Activated effector memory CD4-positive, alpha-beta T cell treated with Interleukin-2 at 50 U/mL for 16 hours (primary cell): ENCODE results near the gene ZNF99.
"Not testable (repeated sequence)": the region's sequence is repeated elsewhere in the genome, so short reads cannot be mapped to it uniquely, and the experiment has no call there.

ENCODE experiments used
- DNase-seq: peaks from one replicate; pipeline ENCODE4 v3.0.0-alpha.2; 2020

ZNF99 gene

GRCh38 chr19:22783651-22784410, at the start of gene ZNF99:
TSS of gene ZNF99 (minus strand) at chr19:22784151. CDS start at chr19:22784016, 135 bp downstream.
- no peak for DNase-seq

GRCh38 chr19:22832031-22832762, 48.2 kb upstream of the ZNF99 start, which contains the start of gene ZNF723:
TSS of gene ZNF723 (plus strand) at chr19:22832291. CDS start at chr19:22832380, 89 bp downstream.
- no peak for DNase-seq

- DNase-seq, result no peak
These were observed 47.3 kb upstream of the ZNF99 start for GRCh38 chr19:22831211-22831610.

GRCh38 chr19:22814124-22814523, 30.2 kb upstream of the ZNF99 start:
- DNase-seq, result no peak

DNA sequence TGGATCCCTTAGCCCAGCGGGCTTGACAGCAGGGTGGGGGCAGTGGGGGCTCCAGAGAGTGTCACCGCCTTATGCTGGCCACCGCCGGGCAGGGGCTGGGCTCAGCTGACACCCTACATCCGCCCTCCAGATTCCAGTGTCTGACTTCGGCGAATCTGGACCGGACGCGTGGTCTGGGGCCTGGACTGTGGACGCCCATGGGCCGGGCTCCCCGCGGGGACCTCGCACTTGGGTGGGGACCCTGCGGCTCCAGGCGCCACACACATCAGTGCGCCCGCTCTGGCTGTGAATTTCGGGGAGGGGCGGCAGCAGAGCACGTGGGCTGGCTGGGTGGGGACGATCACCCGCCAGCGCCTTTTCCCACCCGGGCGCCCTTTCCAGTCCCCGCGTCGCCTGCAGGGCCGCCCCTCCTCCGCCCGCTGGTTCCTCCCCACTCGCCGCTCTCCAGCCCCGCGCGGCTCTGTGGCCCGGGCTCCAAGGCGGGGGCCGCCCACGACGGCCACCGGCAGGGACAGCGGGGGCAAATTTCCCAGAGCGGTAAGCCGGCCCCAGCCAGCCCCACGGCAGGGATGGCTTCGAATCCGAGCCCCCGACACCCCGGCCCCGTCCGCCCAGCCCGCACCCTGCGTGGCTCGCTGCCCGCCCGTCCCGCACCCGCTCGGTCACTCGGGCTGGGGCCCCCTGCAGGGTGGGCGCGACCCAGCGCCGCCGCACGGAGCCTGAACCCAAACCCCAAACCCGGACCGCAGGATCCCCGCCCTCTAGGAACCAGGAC, 23.3 kb upstream of the ZNF99 start:
- no peak for DNase-seq

GRCh38 chr19:22806418-22806817, 22.5 kb upstream of the ZNF99 start:
- no peak for DNase-seq

DNA sequence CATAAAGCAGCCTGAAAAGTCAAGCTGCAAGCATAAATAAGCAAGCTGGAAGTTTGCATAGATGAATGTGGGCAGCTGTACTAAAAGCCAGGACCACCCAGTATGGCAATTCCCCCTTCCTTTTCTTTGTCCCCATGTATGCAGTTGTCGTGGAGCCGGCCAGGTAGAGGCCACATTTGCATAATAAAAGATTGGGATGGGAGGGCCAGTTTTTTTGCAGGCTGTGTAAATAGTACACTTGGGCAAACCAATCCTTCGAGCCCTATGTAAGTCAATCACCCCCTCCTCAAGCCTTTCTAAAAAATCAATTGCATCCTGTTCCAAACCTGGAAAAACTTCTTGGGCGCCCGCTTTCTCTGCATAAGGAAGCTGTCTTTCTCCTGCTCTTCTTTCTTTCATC, 13.1 kb upstream of the ZNF99 start:
- no peak for DNase-seq

- DNase-seq, result not testable (repeated sequence)
These were observed 8.9 kb upstream of the ZNF99 start for GRCh38 chr19:22792863-22793262.

GRCh38 chr19:22735911-22736645, 47.9 kb downstream of the ZNF99 start:
- DNase-seq, result no peak

DNA sequence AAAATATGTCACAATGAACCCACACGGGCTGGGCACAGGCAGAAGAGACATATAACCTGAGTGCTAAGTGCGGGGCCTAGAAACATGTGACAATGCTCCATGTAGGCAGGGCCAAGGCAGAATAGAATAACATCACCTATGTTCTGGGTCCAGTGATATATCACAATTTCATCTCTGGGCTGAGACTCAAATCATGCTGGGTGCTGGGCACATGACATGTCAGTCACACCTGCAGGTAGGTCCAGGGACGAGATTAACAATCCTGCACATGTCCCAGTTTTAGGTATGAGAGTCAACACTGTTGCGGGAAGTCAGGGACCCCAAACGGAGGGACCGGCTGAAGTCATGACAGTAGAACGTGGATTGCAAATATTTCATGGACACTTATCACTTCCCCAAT, 50.3 kb downstream of the ZNF99 start:
- no peak for DNase-seq

DNA sequence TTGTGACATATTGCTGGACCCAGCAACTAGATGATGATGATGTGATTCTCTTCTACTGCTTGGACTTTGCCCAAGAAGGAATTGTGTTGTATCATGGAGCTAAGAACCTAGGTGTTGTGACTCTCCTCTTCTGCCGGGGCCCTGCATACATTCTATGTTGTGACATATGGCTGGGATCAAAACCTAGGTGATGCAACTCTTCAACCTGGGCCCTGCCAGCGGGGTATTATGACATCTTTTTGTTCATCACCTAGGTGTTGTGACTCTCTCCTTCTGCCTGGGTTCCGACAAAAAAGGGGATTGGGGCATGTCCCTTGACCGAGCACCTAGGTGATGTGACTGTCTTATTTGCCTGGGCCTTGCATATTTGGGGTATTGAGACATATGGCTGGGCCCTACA, 55.7 kb downstream of the ZNF99 start:
- not testable (repeated sequence) for DNase-seq

DNA sequence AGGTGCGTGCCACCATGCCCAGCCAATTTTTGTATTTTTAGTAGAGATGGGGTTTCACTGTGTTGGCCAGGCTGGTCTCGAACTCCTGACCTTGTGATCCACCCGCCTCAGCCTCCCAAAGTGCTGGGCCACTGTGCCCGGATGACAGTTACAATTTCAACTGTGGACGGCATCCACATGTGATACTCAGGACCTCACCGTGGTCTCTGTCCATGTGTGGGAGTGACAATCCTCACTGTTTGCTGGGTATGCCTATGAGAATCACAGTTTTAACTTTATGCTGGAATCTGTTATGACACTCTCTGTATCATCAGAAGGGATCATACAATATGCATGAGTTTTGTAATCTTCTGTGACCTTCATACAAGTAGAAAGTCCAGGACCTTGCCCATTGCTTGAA, 62.4 kb downstream of the ZNF99 start:
- DNase-seq, result not testable (repeated sequence)

DNA sequence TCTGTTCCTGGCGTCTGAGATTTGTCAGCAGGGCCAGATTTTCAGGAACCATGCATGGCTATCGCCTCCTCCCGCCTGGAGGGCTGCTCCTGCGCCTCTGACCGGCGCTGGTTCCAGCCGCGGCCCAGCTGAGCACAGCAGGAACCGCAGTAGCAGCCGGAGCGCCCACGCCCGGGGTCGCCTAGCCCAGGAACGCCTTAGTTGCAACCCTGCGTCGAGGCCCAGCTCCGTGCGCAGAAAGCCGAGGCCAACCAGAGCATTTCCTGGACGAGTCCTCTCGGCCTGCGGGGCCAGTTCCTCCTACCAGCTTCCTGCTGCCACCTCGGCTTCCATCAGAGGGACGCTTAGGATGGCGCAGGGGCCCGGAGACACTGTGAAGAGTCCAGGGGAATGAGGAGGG, 75.0 kb downstream of the ZNF99 start:
- DNase-seq, result no peak

GRCh38 chr19:22703096-22703495, 80.9 kb downstream of the ZNF99 start:
- DNase-seq, result not testable (repeated sequence)

DNA sequence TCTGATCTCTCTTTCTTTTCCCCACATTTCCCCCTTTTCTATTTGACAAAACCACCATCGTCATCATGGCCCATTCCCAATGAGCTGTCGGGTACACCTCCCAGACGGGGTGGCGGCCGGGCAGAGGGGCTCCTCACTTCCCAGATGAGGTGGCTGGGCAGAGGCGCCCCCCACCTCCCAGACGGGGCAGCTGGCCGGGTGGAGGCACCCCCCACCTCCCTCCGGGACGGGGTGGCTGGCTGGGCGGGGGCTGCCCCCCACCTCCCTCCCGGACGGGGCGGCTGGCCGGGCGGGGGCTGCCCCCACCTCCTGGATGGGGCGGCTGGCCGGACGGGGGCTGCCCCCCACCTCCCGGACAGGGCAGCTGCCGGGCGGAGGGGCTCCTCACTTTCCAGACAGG, 81.3 kb downstream of the ZNF99 start:
- DNase-seq, result not testable (repeated sequence)
